Adipocyte (in vitro differentiated cells): Measurements from ENCODE around the gene FHOD3.

ENCODE experiments used
- DNase-seq: peaks from one replicate; pipeline ENCODE4 v3.0.0-alpha.2; 2015; ENCODE audit warnings: low read depth
- H3K27me3 ChIP-seq: replicated peaks from 2 replicates; pipeline ENCODE4 v1.7.0; 2013; ENCODE audit warnings: mild to moderate bottlenecking, low read length, moderate library complexity; ENCODE audit not compliant: control insufficient read depth, insufficient read depth
- H3K36me3 ChIP-seq: 2 replicates; pipeline ENCODE4 v1.7.0; 2013; ENCODE audit warnings: low read length, mild to moderate bottlenecking, moderate library complexity; ENCODE audit not compliant: control insufficient read depth, insufficient read depth, severe bottlenecking
- H3K4me1 ChIP-seq: 2 replicates; pipeline ENCODE4 v1.7.0; 2013; ENCODE audit warnings: mild to moderate bottlenecking, low read length, moderate library complexity; ENCODE audit not compliant: control insufficient read depth, insufficient read depth
- H3K4me3 ChIP-seq: 2 replicates; pipeline ENCODE4 v1.7.0; 2013; ENCODE audit warnings: mild to moderate bottlenecking, low read length, moderate library complexity
- H3K9ac ChIP-seq: 2 replicates; pipeline ENCODE4 v1.7.0; 2013; ENCODE audit warnings: mild to moderate bottlenecking, low read length, moderate library complexity
- H3K9me3 ChIP-seq: 2 replicates; pipeline ENCODE4 v1.7.0; 2013; ENCODE audit warnings: mild to moderate bottlenecking, low read length, moderate library complexity; ENCODE audit not compliant: control insufficient read depth

Gene FHOD3

DNA sequence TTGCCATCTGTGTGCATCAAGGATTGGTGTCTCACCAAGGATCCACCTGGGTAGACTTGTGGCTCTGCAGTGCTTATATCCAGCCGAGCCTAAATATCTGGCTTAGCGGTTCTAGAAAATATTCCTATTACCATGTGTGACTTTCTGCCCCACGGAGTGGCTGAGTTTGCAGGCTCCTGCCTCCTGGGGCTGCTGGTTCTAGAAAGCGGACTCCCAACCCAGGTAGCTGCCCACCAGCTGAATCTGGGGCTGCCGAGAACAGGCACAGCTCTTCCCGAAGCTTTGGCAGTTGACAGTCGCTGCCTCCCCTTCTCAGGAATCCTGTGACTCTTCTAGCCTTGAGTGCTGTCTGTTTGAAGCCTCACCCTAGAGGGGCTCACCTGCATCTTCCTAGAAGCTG is 426.7 kb downstream of the FHOD3 start:
- Histone ChIP-seq H3K4me1 (peaks cover 9% of the 10 kb centered on the region), H3K27me3 (no peaks in the 10 kb centered on the region), H3K36me3 (no peaks in the 10 kb centered on the region), H3K9ac (peak overlapping the region; percentile 17), H3K4me3 (peak overlapping the region; percentile 74), H3K9me3 (no peaks in the 10 kb centered on the region)
- no peak for DNase-seq

DNA sequence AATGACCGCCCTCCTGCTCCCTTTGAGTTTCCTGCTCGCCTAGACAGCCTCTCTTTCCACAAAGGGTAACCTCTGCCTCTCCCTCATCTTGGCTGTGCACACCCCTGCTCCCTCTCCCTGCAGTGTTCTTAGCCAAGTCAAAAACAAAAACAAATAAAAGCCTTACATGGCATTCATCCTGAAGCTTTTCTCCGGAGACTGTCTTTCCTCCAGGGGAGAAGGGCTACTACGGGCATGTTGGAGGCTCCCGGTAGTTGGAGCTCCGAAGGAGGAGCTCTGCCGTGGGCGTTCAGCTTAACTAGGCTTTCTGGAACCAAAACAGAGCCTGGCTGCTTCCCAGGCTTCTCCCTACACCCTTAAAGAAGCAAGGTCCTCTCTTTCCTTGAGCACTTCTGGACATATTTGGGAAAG is 427.1 kb downstream of the FHOD3 start:
- Histone ChIP-seq H3K9me3 (no peaks in the 10 kb centered on the region), H3K27me3 (no peaks in the 10 kb centered on the region), H3K4me3 (peak overlapping the region; percentile 74), H3K9ac (peak overlapping the region; percentile 17), H3K4me1 (peaks cover 9% of the 10 kb centered on the region), H3K36me3 (no peaks in the 10 kb centered on the region)
- DNase-seq = peak; percentile 58

DNA sequence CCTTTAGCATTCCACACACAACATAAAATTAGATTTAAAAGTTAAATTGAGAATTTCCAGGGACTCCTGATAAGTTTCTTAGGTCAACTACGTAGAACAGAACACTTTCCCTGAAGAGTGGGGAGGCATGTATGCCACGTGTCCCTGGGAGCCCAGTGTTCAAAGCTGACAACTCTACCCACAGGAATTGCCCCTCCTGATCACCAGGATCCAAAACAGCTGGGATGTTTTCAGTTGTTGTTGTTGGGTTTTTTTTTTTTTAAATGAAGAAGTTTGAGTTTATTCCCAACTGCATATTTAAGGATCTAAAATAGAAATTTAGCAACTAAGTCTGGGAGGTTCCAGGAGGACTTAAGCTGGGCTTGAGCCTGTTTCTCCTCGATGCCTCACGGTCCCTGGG is 430.8 kb downstream of the FHOD3 start:
- H3K36me3 ChIP-seq = no peaks in the 10 kb centered on the region

DNA sequence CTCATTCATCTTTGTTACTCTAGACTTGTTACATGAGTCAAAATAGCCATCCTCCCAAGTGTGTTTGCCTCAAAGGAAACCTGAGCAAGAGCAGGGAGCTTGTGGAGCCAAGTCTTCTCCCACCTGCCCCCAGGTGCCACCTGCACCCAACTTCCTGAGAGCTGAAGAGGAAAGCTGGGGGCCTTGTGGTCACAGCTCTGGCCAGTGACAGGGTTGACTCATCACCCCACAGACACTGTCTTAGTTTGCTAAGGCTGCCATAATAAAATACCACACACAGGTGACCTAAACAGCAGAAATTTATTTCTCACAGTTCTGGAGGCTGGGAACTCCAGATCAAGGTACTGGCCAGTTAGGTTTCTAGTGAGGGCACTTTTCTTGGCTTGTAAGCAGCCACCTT is 431.7 kb downstream of the FHOD3 start:
- Histone ChIP-seq H3K36me3 (no peaks in the 10 kb centered on the region), H3K27me3 (no peaks in the 10 kb centered on the region), H3K9me3 (no peaks in the 10 kb centered on the region), H3K4me3 (no peak overlapping the region), H3K4me1 (peaks cover 8% of the 10 kb centered on the region), H3K9ac (no peak overlapping the region)
- DNase-seq = no peak

More for the DNA sequence above, 430.8 kb downstream of the FHOD3 start:
- H3K9me3 ChIP-seq = no peaks in the 10 kb centered on the region
- peaks cover 9% of the 10 kb centered on the region for H3K4me1 ChIP-seq
- DNase-seq = peak; percentile 46
- H3K4me3 ChIP-seq = no peak overlapping the region
- H3K9ac ChIP-seq = no peak overlapping the region
- no peaks in the 10 kb centered on the region for H3K27me3 ChIP-seq

DNA sequence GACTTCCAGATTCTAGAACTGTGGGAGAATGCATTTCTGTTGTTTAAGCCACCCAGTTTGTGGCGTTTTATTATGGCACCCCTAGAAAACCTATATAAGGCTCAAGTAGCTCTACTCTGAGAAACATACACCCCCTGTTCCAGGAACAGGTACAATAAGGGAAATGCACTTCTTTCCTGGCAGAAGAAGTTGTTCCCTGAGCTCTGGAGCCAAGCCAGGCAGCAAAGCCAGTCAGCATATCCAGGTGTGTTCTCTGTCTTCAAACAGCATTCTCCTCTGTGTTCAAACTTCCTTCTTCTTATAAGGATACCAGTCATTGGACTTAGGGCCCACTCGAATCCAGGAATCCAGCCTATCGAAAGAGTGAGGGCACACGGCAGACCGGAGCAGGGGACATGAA is 434.8 kb downstream of the FHOD3 start:
- Histone ChIP-seq H3K4me3 (no peak overlapping the region), H3K27me3 (no peaks in the 10 kb centered on the region), H3K4me1 (no peaks in the 10 kb centered on the region), H3K9me3 (no peaks in the 10 kb centered on the region), H3K36me3 (no peaks in the 10 kb centered on the region), H3K9ac (no peak overlapping the region)
- no peak for DNase-seq

DNA sequence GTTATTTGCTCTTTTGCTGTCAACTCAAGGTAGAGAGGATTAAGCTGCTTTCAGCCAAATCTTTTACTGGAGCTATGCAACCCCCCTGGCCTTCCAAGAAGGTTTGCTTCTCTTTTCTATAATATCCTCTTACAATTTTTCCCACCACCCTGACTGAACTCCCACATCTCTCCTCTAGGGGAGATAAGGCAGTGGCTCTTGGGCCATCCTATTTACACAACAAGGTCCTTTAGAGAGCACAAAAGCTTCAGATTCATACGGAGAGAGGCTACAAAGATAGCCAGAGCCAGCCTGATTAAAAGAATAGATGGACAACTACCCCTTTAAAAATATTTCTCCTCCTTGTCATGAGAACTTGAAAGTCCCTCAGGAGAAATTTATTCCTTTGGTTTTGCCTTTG is 435.6 kb downstream of the FHOD3 start:
- H3K9me3 ChIP-seq = no peaks in the 10 kb centered on the region
- no peaks in the 10 kb centered on the region for H3K36me3 ChIP-seq
- DNase-seq = no peak
- no peak overlapping the region for H3K4me3 ChIP-seq
- no peaks in the 10 kb centered on the region for H3K4me1 ChIP-seq
- no peak overlapping the region for H3K9ac ChIP-seq
- no peaks in the 10 kb centered on the region for H3K27me3 ChIP-seq

DNA sequence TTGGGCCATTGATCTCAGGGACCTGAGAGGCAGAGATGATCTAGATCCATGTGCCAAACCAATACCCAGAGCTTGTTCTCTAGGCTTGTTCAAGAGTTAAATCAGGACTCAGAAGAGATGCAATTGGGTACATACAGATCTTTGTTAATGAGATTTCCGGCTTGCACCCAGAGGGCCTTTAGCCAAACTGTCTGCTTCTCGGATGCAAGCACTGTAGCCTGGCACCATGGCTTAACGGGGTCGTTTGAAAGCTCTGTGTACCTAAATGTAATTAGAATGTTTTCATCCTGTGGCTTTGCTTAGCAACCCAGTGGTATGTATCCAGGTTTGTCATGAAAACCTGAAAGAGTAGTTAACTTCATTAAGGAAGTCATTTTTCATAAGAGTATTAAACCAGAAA is 437.1 kb downstream of the FHOD3 start:
- no peak for DNase-seq
- Histone ChIP-seq H3K4me3 (no peak overlapping the region), H3K4me1 (no peaks in the 10 kb centered on the region), H3K9ac (no peak overlapping the region), H3K27me3 (no peaks in the 10 kb centered on the region), H3K9me3 (no peaks in the 10 kb centered on the region), H3K36me3 (no peaks in the 10 kb centered on the region)

DNA sequence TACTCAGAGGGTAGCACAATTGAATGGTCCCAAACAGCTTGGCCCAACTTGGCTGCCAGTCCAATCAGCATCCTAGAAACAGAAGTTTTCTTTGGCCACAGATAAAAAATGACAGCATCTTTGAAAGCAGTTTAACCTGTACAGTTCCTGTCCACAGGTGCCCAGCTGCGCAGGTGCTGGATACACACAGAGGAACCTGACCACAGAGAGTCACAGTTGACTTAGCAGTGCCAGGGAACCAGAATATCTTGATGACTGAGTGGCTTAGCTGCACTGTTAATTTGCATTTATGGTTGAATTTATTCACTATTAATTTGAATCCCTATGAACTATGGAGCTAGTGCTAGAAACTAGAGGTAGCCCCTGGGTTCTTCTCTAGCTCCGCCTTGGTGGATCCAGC is 437.6 kb downstream of the FHOD3 start:
- Histone ChIP-seq H3K4me3 (no peak overlapping the region), H3K9me3 (no peaks in the 10 kb centered on the region), H3K27me3 (no peaks in the 10 kb centered on the region), H3K9ac (no peak overlapping the region), H3K36me3 (no peaks in the 10 kb centered on the region), H3K4me1 (no peaks in the 10 kb centered on the region)
- no peak for DNase-seq

DNA sequence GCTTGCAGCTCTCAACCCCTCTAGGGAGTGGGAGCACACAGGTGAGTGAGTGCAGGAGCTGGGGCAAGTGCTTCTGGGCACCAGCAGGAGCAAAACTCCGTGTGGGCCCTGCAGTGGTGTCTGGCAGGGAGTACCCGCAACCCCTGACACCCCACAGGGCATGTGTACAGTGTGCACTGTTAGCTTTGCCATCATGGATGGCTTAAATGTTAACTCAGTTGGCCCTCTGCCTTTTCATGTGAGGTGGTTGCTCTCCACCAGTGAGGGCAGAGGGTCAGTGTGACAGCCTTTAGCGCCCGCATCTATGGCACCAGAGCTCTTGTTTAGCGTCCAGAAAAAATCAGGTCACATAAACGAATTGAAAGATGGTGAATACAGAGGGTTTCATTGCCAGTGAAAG is 438.6 kb downstream of the FHOD3 start:
- DNase-seq = no peak
- Histone ChIP-seq H3K9ac (no peak overlapping the region), H3K4me1 (no peaks in the 10 kb centered on the region), H3K27me3 (no peaks in the 10 kb centered on the region), H3K36me3 (no peaks in the 10 kb centered on the region), H3K4me3 (no peak overlapping the region), H3K9me3 (no peaks in the 10 kb centered on the region)

DNA sequence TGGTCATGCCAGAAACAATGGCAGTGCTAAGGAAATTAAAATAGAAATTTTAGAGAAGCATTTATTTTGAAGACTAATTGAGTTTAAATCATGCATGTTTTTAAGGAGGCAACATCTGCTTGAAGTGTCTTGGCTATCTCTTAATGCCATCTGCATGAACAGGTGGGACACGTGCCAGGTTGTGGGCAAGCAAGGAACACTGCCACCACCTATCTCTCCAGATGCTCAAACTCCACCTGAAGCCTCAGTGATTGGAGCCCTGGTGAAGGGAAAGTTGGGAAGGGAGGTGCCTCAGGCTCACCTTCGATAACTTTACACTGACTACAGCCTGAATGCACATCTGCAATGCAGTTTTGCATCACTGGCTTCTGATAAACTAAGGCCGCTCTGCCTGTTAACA is 439.8 kb downstream of the FHOD3 start:
- no peak for DNase-seq
- Histone ChIP-seq H3K4me3 (no peak overlapping the region), H3K4me1 (no peaks in the 10 kb centered on the region), H3K36me3 (no peaks in the 10 kb centered on the region), H3K27me3 (no peaks in the 10 kb centered on the region), H3K9me3 (no peaks in the 10 kb centered on the region), H3K9ac (no peak overlapping the region)

DNA sequence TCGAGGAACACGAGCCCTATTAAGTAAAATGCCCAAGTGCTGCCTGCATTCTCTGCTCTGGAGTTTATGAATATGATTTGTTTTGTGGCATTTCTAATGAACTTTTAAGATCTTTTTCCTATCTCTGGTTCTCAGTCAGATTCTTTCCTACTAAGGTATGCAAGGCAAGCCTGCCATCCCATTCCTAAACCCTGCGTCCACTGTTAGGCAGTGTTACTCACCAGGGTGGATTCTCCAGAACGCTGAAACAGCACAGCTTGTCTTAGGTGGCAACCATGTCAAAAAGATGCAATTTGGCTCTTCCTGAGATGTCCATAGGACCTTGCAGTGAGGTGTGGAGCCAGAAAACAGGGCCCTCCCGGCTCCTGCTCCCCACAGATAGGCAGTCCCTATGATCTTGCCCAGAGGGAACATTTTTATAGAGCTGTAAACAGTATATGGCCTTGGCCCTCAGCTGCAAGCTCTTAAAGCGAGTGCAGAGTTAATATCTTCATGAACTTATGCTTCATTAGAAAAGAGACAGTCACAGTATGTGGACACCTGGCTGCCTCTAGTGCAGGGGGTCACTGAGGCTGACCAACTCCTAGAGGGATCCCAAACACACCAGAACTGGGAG is 446.9 kb downstream of the FHOD3 start:
- no peak overlapping the region for H3K9ac ChIP-seq
- no peak overlapping the region for H3K4me3 ChIP-seq
- no peaks in the 10 kb centered on the region for H3K9me3 ChIP-seq
- H3K27me3 ChIP-seq = no peaks in the 10 kb centered on the region
- no peaks in the 10 kb centered on the region for H3K36me3 ChIP-seq
- DNase-seq = peak; percentile 81
- H3K4me1 ChIP-seq = no peaks in the 10 kb centered on the region
